Keratinocyte (primary cell): ENCODE results near the gene SPATA16.

ENCODE experiments used
- CTCF ChIP-seq, 3 experiments: IDR thresholded peaks in 1 of 3; conservative IDR thresholded peaks in 1 of 3; optimal IDR thresholded peaks in 1 of 3; 2 replicates in 2 of 3; 3 replicates in 1 of 3; pipeline versions ENCODE3 to v1.5.1; 2011; ENCODE audit warnings: low read length in 3 of 3, mild to moderate bottlenecking in 3 of 3, moderate library complexity in 2 of 3, control low read depth in 1 of 3, inconsistent platforms in 1 of 3; ENCODE audit not compliant: insufficient read depth in 2 of 3; ENCODE audit errors: extremely low read depth in 1 of 3
- EZH2 ChIP-seq: IDR thresholded peaks from one replicate; pipeline ENCODE4 v1.6.1; 2012; ENCODE audit warnings: inconsistent platforms, mild to moderate bottlenecking, low read length, moderate library complexity

- TF ChIP-seq CTCF (optimal IDR thresholded peaks at IDR 0.05 in 1 of 3, IDR thresholded peaks at IDR 0.05 in 1 of 3, conservative IDR thresholded peaks at IDR 0.05 in 1 of 3; ENCODE audit: extremely low read depth in 1 of 3, insufficient read depth in 2 of 3, low read length in 3 of 3) (no peak), EZH2 (no peak)
Measured at GRCh38 chr3:172946061-172946460, 195.0 kb downstream of the SPATA16 start.
